Measurements from ENCODE around the gene UHMK1.
"Not testable (repeated sequence)": the region's sequence is repeated elsewhere in the genome, so short reads cannot be mapped to it uniquely, and the experiment has no call there.

UHMK1 gene

GRCh38 chr1:162476620-162477019 lies 21.0 kb upstream of the UHMK1 start:
- Histone ChIP-seq H3K36me3 (ENCODE audit: insufficient read depth, low read length) (no peaks in the 10 kb centered on the region), H3K27me3 (ENCODE audit: control insufficient read depth, insufficient read depth, low read length) (no peaks in the 10 kb centered on the region), H3K4me2 (ENCODE audit: low read length) (no peak overlapping the region), H3K9ac (ENCODE audit: low read depth, low read length) (no peak overlapping the region), H3K4me1 (ENCODE audit: control insufficient read depth, insufficient read depth, low read length) (no peaks in the 10 kb centered on the region), H3K4me3 (ENCODE audit: low read length) (no peak overlapping the region), H3K9me3 (replicated peaks; ENCODE audit: low read length) (no peaks in the 10 kb centered on the region)

DNA sequence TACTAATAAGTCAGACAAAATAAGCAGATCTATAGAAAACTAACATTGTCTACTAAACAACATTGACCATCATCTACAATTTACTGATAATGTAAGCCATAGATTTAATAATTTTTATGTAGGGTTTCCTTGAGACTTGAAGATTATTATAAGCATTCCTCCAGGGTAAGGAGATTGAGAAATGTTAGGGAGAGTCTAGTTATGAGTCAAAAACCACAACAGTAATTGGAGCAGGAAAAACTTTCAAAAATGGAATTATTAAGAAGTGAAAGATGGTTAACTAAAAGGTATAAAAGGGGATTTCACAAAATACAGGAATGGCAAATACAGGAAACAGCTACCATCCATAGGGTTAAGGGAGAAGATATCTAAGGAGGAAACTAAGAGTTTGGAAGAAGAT lies 12.4 kb upstream of the UHMK1 start:
- Histone ChIP-seq H3K27me3 (ENCODE audit: control insufficient read depth, insufficient read depth, low read length) (no peaks in the 10 kb centered on the region), H3K4me2 (ENCODE audit: low read length) (no peak overlapping the region), H3K9ac (ENCODE audit: low read depth, low read length) (no peak overlapping the region), H3K36me3 (ENCODE audit: insufficient read depth, low read length) (no peaks in the 10 kb centered on the region), H3K4me3 (ENCODE audit: low read length) (no peak overlapping the region), H3K9me3 (replicated peaks; ENCODE audit: low read length) (no peaks in the 10 kb centered on the region), H3K4me1 (ENCODE audit: control insufficient read depth, insufficient read depth, low read length) (peaks cover 5% of the 10 kb centered on the region)

DNA sequence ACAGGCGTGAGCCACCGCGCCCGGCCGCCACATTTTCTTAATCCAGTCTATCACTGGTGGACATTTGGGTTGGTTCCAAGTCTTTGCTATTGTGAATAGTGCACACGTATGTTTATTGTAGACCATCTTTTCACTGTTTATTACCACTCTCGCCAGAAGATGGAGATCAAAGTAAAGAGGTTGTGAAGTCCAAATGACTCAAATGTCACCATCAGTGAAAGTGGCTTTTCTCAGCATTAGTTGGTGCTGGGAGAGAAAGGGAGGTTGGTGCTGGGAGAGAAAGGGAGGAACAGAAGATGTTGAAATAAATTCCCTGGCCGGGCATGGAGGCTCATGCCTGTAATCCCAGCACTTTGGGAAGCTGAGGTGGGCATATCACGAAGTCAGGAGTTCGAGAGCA lies 10.4 kb upstream of the UHMK1 start:
- Histone ChIP-seq H3K4me1 (ENCODE audit: control insufficient read depth, insufficient read depth, low read length) (peaks cover 5% of the 10 kb centered on the region), H3K36me3 (ENCODE audit: insufficient read depth, low read length) (no peaks in the 10 kb centered on the region), H3K9me3 (replicated peaks; ENCODE audit: low read length) (no peaks in the 10 kb centered on the region), H3K4me2 (ENCODE audit: low read length) (no peak overlapping the region), H3K4me3 (ENCODE audit: low read length) (no peak overlapping the region), H3K9ac (ENCODE audit: low read depth, low read length) (no peak overlapping the region), H3K27me3 (ENCODE audit: control insufficient read depth, insufficient read depth, low read length) (peaks cover 12% of the 10 kb centered on the region)

GRCh38 chr1:162488219-162488618 lies 9.4 kb upstream of the UHMK1 start:
- Histone ChIP-seq H3K4me3 (ENCODE audit: low read length) (no peak overlapping the region), H3K36me3 (ENCODE audit: insufficient read depth, low read length) (no peaks in the 10 kb centered on the region), H3K9ac (ENCODE audit: low read depth, low read length) (no peak overlapping the region), H3K9me3 (replicated peaks; ENCODE audit: low read length) (no peaks in the 10 kb centered on the region), H3K27me3 (ENCODE audit: control insufficient read depth, insufficient read depth, low read length) (peaks cover 19% of the 10 kb centered on the region), H3K4me1 (ENCODE audit: control insufficient read depth, insufficient read depth, low read length) (peaks cover 5% of the 10 kb centered on the region), H3K4me2 (ENCODE audit: low read length) (no peak overlapping the region)

DNA sequence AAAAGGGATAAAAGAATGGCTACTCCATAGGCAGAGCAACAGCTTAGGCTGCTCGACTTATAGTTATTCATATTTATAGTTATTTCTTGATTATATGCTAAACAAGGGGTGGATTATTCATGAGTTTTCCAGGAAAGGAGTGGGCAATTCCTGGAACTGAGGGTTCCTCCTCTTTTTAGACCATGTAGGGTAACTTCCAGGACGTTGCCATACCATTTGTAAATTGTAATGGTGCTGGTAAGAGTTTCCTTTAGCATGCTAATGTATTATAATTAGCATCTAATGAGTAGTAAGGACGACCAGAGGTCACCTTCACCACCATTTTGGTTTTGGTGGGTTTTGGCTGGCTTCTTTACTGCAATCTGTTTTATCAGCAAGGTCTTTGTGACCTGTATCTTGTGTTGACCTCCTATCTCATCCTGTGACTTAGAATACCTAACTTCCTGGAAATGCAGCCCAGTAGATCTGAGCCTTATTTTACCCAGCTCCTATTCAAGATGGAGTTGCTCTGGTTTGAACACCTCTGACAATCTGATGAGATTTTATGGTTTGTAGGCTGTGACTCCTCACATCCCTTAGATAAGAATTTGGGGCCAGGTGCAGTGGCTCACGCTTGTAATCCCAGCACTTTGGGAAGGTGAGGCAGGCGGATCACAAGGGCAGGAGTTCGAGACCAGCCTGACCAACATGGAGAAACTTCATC lies 1.9 kb upstream of the UHMK1 start:
- H3K9ac ChIP-seq (ENCODE audit: low read depth, low read length); H3K9me3 ChIP-seq (replicated peaks; ENCODE audit: low read length); H3K4me2 ChIP-seq (ENCODE audit: low read length); H3K36me3 ChIP-seq (ENCODE audit: insufficient read depth, low read length); H3K4me3 ChIP-seq (ENCODE audit: low read length): not testable (repeated sequence)
- H3K27me3 ChIP-seq (ENCODE audit: control insufficient read depth, insufficient read depth, low read length): peaks cover 17% of the 10 kb centered on the region
- H3K4me1 ChIP-seq (ENCODE audit: control insufficient read depth, insufficient read depth, low read length): peaks cover 21% of the 10 kb centered on the region

- Histone ChIP-seq H3K4me3 (ENCODE audit: low read length) (peak overlapping the region; percentile 96), H3K9me3 (replicated peaks; ENCODE audit: low read length) (no peaks in the 10 kb centered on the region), H3K4me1 (ENCODE audit: control insufficient read depth, insufficient read depth, low read length) (peaks cover 28% of the 10 kb centered on the region), H3K36me3 (ENCODE audit: insufficient read depth, low read length) (peaks cover 17% of the 10 kb centered on the region), H3K9ac (ENCODE audit: low read depth, low read length) (peak overlapping the region; percentile 99), H3K27me3 (ENCODE audit: control insufficient read depth, insufficient read depth, low read length) (peaks cover 7% of the 10 kb centered on the region), H3K4me2 (ENCODE audit: low read length) (peak overlapping the region; percentile 93)
These were observed 405 bp upstream of the UHMK1 start for GRCh38 chr1:162497104-162497722.

GRCh38 chr1:162498496-162498810 lies 835 bp downstream of the UHMK1 start:
- peaks cover 38% of the 10 kb centered on the region for H3K4me1 ChIP-seq (ENCODE audit: control insufficient read depth, insufficient read depth, low read length)
- H3K4me3 ChIP-seq (ENCODE audit: low read length): peak overlapping the region; percentile 96
- peak overlapping the region; percentile 90 for H3K4me2 ChIP-seq (ENCODE audit: low read length)
- no peaks in the 10 kb centered on the region for H3K9me3 ChIP-seq (replicated peaks; ENCODE audit: low read length)
- peaks cover 21% of the 10 kb centered on the region for H3K36me3 ChIP-seq (ENCODE audit: insufficient read depth, low read length)
- no peaks in the 10 kb centered on the region for H3K27me3 ChIP-seq (ENCODE audit: control insufficient read depth, insufficient read depth, low read length)
- H3K9ac ChIP-seq (ENCODE audit: low read depth, low read length): peak overlapping the region; percentile 99

DNA sequence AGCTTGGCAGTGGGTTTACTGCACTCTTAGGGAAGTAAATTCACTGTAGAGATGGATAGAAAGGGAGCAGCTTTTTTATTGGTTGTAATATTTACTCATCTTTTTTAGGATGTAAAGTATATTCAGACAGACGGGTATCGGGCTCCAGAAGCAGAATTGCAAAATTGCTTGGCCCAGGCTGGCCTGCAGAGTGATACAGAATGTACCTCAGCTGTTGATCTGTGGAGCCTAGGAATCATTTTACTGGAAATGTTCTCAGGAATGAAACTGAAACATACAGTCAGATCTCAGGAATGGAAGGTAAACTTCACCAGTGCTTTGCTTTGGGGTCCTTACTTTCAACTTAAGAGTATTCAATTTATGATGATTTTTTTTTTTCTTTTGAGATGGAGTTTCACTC lies 3.2 kb downstream of the UHMK1 start:
- Histone ChIP-seq H3K4me3 (ENCODE audit: low read length) (peak overlapping the region; percentile 21), H3K4me2 (ENCODE audit: low read length) (peak overlapping the region; percentile 90), H3K27me3 (ENCODE audit: control insufficient read depth, insufficient read depth, low read length) (no peaks in the 10 kb centered on the region), H3K9me3 (replicated peaks; ENCODE audit: low read length) (no peaks in the 10 kb centered on the region), H3K9ac (ENCODE audit: low read depth, low read length) (no peak overlapping the region), H3K4me1 (ENCODE audit: control insufficient read depth, insufficient read depth, low read length) (peaks cover 43% of the 10 kb centered on the region), H3K36me3 (ENCODE audit: insufficient read depth, low read length) (peaks cover 40% of the 10 kb centered on the region)

GRCh38 chr1:162502077-162502476 lies 4.5 kb downstream of the UHMK1 start:
- peaks cover 47% of the 10 kb centered on the region for H3K36me3 ChIP-seq (ENCODE audit: insufficient read depth, low read length)

DNA sequence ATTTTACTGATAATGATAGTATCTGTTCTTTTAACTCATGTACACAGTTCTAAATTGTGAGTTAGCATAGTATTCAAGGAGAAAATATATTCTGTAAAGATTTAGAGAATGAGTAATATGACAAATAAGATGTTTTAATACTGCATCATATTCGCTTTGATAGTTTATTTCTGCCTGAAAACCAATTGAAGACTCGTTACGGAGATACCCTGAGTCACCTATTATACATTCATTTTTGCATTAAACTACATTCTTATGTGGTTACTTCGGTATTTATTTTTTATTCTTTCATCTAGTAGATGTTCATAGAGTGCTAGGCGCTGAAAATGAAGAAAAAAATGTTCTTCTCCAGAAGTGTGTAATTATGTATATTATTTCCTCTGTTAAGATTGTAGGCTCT lies 5.3 kb downstream of the UHMK1 start:
- H3K4me3 ChIP-seq (ENCODE audit: low read length): peak overlapping the region; percentile 3
- no peaks in the 10 kb centered on the region for H3K9me3 ChIP-seq (replicated peaks; ENCODE audit: low read length)
- H3K36me3 ChIP-seq (ENCODE audit: insufficient read depth, low read length): peaks cover 49% of the 10 kb centered on the region
- H3K9ac ChIP-seq (ENCODE audit: low read depth, low read length): peak overlapping the region; percentile 59
- H3K27me3 ChIP-seq (ENCODE audit: control insufficient read depth, insufficient read depth, low read length): no peaks in the 10 kb centered on the region
- H3K4me2 ChIP-seq (ENCODE audit: low read length): peak overlapping the region; percentile 62
- H3K4me1 ChIP-seq (ENCODE audit: control insufficient read depth, insufficient read depth, low read length): peaks cover 39% of the 10 kb centered on the region

More at GRCh38 chr1:162502077-162502476, 4.5 kb downstream of the UHMK1 start:
- peaks cover 42% of the 10 kb centered on the region for H3K4me1 ChIP-seq (ENCODE audit: control insufficient read depth, insufficient read depth, low read length)
- no peak overlapping the region for H3K4me3 ChIP-seq (ENCODE audit: low read length)
- no peak overlapping the region for H3K9ac ChIP-seq (ENCODE audit: low read depth, low read length)
- H3K9me3 ChIP-seq (replicated peaks; ENCODE audit: low read length): no peaks in the 10 kb centered on the region
- peak overlapping the region; percentile 62 for H3K4me2 ChIP-seq (ENCODE audit: low read length)
- no peaks in the 10 kb centered on the region for H3K27me3 ChIP-seq (ENCODE audit: control insufficient read depth, insufficient read depth, low read length)

DNA sequence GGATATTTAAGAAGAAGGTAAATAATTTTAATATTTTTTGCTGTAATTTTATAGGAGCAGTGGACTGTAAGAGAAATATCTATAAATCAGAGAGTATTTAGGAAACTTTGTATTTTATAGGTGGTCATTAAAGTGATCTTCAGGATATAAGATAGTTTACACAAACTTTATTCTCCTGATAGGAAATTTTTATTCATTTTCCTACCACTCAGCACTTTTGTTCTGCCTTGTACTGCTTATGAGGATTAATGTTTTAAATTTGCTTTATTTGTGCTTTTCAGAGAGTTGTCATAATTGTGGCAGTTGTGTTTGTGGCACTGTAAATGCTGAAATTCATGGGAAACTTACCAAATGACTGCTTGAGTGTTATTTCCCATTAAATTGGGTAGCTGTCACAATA lies 29.7 kb downstream of the UHMK1 start:
- Histone ChIP-seq H3K27me3 (ENCODE audit: control insufficient read depth, insufficient read depth, low read length) (no peaks in the 10 kb centered on the region), H3K9ac (ENCODE audit: low read depth, low read length) (no peak overlapping the region)

More for the DNA sequence above, 29.7 kb downstream of the UHMK1 start:
- Histone ChIP-seq H3K4me3 (ENCODE audit: low read length) (no peak overlapping the region), H3K4me2 (ENCODE audit: low read length) (no peak overlapping the region), H3K36me3 (ENCODE audit: insufficient read depth, low read length) (peaks cover 46% of the 10 kb centered on the region), H3K9me3 (replicated peaks; ENCODE audit: low read length) (no peaks in the 10 kb centered on the region), H3K4me1 (ENCODE audit: control insufficient read depth, insufficient read depth, low read length) (no peaks in the 10 kb centered on the region)
